SIG-M5 treated with dmso at 0.1 percent for 504 hours (cell line): ENCODE measurements around the gene EMX1.

ENCODE experiments used
- DNase-seq: peaks from one replicate; lab custom pipeline; 2025; ENCODE audit not compliant: unreplicated experiment; lab: John Stamatoyannopoulos, UW

The EMX1 gene

GRCh38 chr2:72956050-72956395 is 38.7 kb downstream of the EMX1 start:
- no peak for DNase-seq

DNA sequence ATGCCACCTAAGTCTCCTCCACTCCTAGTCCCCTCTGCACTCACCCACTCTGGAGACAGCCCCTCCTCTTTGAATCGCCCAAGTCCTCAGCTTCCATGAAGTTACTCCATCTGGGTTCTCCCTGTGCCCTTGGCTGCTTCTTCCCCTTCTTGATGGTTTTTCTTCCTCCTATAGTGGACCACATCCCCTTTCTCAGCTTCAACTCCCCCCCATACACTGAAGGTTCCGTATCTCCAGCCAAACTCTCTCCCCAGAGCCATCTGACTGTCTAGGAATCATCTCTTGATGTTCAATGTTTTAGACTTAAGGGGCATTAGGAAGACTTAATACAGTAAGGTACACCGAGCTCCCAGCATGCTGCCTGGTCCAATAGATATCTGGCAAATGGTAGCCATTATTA is 39.6 kb downstream of the EMX1 start:
- peak; percentile 76 for DNase-seq

- DNase-seq: no peak
These were observed 41.4 kb downstream of the EMX1 start for GRCh38 chr2:72958542-72959385.

DNA sequence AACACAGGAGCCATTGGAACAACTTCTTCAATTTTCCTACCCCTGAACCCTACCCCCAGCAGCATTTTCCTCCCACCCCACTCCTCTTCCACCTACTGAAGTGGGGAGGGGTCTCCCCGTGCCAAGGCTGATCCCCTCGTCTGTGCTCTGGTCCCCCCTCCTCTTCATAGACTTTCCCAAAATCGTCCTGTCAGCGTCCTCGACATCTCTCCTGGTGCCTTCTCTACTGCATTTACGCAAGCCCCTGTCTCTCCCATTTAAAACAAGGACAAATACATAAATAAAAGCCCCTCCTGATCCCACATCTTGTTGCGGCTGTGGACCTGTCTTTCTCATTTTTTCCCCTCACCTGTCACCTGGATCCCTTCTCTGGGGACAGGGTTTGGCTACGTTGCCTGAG is 42.2 kb downstream of the EMX1 start:
- no peak for DNase-seq

GRCh38 chr2:72959995-72960981 is 43.0 kb downstream of the EMX1 start:
- DNase-seq: no peak

DNA sequence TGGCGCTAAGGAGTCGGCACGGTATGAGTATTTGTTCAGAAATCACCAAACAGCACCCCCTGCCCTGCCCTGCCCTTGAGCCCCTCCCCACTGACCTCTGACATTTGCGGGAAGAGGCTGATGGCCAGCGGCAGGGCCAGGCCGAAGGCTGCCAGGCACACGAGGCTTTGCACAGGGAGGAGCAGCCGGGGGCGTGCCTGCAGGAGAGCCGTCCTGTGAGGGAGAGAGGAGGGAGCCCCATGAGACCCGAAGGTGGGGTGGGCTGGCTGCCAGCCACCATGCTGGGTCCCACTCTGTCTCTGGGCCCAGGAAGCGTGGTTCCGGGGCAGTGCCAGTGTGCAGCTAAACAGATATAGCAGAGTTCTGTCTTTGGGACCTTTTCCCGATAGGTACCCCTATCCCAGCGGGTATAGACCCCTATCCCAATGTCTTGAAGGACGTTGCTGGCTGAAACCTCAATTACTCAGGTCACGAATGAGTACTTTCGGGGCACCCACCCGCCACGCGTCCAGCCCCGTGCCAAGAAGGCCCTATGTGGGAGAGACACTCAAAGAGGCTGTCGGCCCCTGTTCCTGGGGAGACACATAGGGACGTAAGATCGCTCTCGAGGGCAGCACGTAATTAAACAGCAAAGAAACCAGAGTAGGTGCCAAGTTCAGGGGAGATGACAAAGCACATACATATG is 43.9 kb downstream of the EMX1 start:
- no peak for DNase-seq

DNA sequence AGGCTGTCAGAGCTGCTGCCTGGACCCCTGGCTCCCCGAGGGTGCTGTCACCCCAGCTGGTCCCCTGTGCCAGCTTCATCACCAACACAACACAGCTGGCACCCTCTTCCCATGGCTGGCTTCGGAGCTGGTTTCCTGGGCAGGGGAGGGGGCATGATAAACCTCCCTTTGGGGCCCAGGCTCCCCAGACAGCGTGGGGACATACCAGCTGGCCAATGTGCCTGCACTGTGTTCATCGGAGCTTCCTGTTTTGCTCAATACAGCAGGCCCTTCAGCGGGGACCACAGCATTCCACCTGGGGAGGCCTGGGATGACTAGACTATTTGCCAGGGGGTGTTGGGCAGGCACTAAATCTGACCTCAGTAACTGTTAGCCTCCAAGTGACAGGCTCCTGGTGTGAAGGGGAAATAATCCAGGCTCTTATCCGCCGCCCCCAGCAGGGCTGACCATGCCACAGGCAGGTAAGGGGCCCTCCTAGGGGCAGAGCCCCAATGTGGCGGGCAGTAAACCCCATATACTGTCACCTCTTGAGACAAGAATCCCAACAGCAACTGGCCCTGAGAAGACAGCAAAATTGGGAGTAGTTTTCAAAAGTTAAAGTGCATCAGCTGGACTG is 44.6 kb downstream of the EMX1 start:
- no peak for DNase-seq

- DNase-seq: no peak
These were observed 45.6 kb downstream of the EMX1 start for GRCh38 chr2:72962911-72963310.

DNA sequence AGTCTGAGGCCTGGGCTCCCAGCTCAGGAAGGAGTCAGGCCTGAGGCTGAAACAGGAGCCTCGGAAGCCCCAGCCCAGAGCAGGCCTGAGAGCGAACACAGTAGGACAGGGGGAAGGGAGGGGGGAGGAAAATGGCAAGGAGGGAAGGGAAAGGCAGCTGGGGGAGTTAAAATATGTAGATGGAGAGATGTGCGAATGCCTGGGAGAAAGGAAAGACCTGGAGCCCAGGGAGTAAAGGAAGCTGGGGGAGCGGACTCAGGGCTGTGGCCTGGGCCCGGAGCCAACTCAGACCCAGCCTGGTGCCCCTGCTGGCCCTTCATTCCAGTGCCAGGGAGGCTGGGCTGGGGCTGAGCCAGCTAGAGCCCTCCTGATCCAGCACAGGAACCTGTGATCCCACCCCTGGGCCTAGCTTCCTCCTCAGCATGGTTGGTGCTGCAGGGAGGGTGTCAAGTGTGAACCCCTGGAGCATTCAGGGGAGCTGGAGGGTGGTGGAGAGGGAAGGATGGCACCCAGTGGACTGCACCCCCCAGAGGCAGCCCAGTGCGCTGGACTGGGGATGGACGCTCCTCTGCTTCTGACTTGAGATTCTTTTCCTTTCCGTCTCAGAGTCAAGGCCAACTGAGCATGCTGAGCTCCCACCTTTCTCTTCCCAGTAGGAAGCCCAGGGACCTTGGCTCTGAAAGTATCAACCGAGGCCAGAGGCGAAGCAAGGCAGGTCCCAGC is 46.3 kb downstream of the EMX1 start:
- no peak for DNase-seq

- DNase-seq: no peak
These were observed 46.8 kb downstream of the EMX1 start for GRCh38 chr2:72964146-72964525.

GRCh38 chr2:72965016-72965415 is 47.7 kb downstream of the EMX1 start:
- DNase-seq: no peak

GRCh38 chr2:72965770-72966450 is 48.6 kb downstream of the EMX1 start:
- DNase-seq: no peak

GRCh38 chr2:72968286-72968685 is 51.0 kb downstream of the EMX1 start:
- DNase-seq: no peak

DNA sequence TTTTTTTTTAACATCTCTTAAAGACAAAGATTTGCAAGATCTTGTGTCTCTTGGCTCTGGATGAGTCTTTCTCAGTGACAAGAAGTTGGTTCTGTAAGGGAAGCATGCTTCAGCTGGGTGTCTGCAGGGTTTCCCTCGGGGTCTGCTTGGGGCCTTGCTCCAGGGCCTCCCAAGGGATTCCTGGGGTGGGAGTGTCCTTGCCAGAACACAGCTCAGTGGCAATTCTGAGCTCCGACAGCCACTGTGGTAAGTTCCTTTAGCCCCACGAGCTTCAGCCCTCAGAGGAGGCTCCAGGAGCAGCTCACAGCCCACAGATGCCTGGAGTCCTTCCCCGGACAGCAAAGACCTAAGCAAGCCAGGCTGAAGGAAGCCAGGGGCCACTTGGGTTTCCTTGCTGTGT is 52.4 kb downstream of the EMX1 start:
- no peak for DNase-seq

- DNase-seq: no peak
These were observed 53.7 kb downstream of the EMX1 start for GRCh38 chr2:72971036-72971435.

DNA sequence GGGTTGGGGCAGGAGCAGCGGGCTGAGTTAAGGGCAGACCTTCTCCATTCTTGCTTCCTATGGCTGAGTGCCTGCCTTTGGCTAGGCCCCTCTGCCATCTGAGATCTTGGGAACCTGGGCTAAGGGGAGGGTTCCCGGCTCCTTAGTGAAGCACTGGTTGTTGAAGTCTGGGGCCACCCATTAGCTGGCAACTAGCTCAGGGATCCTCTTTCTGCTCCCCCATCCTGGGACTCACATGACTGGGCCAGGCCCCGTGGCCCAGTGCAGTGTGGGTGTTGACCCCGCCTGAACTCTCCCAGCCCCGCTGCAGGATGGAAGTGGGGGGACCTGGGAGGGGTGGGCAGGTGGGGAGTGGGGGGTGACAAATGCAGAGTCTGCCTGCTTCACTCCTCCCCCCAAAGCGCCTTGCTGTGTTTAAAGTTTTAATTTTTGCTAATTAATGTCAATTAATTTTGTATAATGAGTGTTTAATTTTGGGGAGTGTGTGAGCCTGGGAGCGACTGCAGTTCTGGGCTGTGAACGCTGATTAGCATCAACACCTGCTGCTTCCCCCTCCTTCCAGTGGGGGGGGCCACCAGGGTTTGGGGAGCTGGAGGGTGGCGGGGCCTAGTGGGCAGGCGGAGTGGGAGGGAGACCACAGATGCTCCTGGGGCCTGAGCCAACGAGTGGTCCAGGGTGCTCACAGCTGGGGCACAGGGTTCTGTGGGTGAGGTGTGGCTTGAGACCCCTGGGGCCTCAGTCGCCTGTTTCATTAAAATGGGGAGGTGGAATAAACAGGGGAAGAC is 55.2 kb downstream of the EMX1 start:
- no peak for DNase-seq

- no peak for DNase-seq
These were observed 55.8 kb downstream of the EMX1 start for GRCh38 chr2:72973137-72973535.

GRCh38 chr2:72973566-72974435 is 56.5 kb downstream of the EMX1 start:
- peak; percentile 57 for DNase-seq
